Tibial nerve (tissue), 4 donors: ENCODE measurements around the gene MYCN.

Experiments used
- CTCF ChIP-seq, 5 experiments: fragments of 200-600 bp in 3 of 5; fragments of 450-650 bp in 2 of 5; sonication (generic) in 3 of 5; IDR thresholded peaks; one replicate each; pipeline ENCODE4 v1.5.1; 2016 to 2019; ENCODE audit warnings: antibody characterized with exemption in 5 of 5, mild to moderate bottlenecking in 3 of 5, moderate library complexity in 2 of 5
- EP300 ChIP-seq, 2 donors: sonication (generic); formaldehyde crosslinking; IDR thresholded peaks; one replicate each; pipeline ENCODE4 v1.6.1; 2017; ENCODE audit warnings: antibody characterized with exemption in 2 of 2, mild to moderate bottlenecking in 1 of 2
- POLR2A ChIP-seq, 2 donors: fragments of 450-650 bp; IDR thresholded peaks; one replicate each; pipeline ENCODE4 v1.6.1; 2017; ENCODE audit warnings: antibody characterized with exemption in 2 of 2, mild to moderate bottlenecking in 2 of 2, moderate library complexity in 2 of 2

- TF ChIP-seq CTCF (IDR thresholded peaks at IDR 0.05): no peak
- no peak for TF ChIP-seq EP300 (IDR thresholded peaks at IDR 0.05)
- no peak for TF ChIP-seq POLR2A (IDR thresholded peaks at IDR 0.05)
Observed at GRCh38 chr2:15981646-15982045, 41.3 kb downstream of the MYCN start.
